Mesangial cell (primary cell): Measurements from ENCODE around the gene DPY19L1. TPM values are rescaled to one million over a fixed set of nuclear protein-coding genes. Genes with fewer than 3 reads are reported as not detected.

Experiments used
- total RNA-seq: library from RNA; depleted of rRNA; stranded (reverse); fragments of >200 nt; gene quantifications from 2 replicates; pipeline ENCODE4 v1.2.3, GENCODE V29; 2015

Gene DPY19L1
- total RNA-seq, result 14.8 and 23.1 TPM in 2 replicates

DNA sequence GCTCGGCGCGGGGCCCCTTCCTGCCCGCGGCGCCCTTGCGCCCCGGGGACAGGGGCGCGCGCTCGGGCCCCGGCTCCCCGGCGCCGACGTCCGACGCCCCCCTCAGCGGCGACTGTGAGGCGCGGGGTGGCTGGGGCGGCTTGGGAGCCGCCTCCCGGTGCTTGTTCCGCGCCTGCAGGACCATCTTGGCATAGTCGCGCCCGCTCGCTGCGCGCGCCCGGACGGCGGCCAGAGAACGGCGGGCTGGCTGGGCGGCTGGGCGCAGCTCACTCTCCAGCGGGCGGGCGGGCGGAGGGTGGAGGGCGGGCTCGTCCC lies at the start of gene DPY19L1:
Gene DPY19L1, minus strand, starts transcription at position 275 of the 315 bp plus-strand sequence. Its CDS starts 91 bp downstream, at position 184.

Other genes with a start within 250 kb of the DPY19L1 start
- not detected in 2 replicates for gene TBX20, start 216.6 kb upstream of the DPY19L1 start, total RNA-seq